Brain microvascular endothelial cell (primary cell): ENCODE measurements around the gene SLC49A3.

ENCODE experiments used
- DNase-seq: peaks from one replicate; pipeline ENCODE4 v3.0.0-alpha.2; 2020
- H3K27ac ChIP-seq: fragments of 250-450 bp; sonication (Bioruptor Pico); 2 replicates; pipeline ENCODE4 v1.5.1; 2020; ENCODE audit warnings: mild to moderate bottlenecking, moderate library complexity
- H3K27me3 ChIP-seq: fragments of 250-450 bp; sonication (Bioruptor Pico); replicated peaks from 2 replicates; pipeline ENCODE4 v1.5.1; 2020; ENCODE audit warnings: mild to moderate bottlenecking
- H3K36me3 ChIP-seq: fragments of 250-450 bp; sonication (Bioruptor Pico); replicated peaks from 2 replicates; pipeline ENCODE4 v1.5.1; 2020; ENCODE audit warnings: mild to moderate bottlenecking
- H3K4me3 ChIP-seq: 2 replicates; pipeline ENCODE4 v1.5.1; 2011; ENCODE audit warnings: low read depth, mild to moderate bottlenecking, control low read depth, low read length, moderate library complexity
- in situ Hi-C: cut with HindIII; loops from 2 replicates; pipeline ENCODE4 v1.10.0; 2017; ENCODE audit warnings: low sequenced_read_pairs, low pct_ligation_motif_present
- TF ChIP-seq, protein P1 (sequence below): IDR thresholded peaks from 2 replicates; pipeline ENCODE4 v1.5.1; 2011; ENCODE audit warnings: low read depth, mild to moderate bottlenecking, moderate library complexity, low read length, control low read depth, inconsistent platforms; ENCODE audit errors: missing control alignments

Gene SLC49A3

DNA sequence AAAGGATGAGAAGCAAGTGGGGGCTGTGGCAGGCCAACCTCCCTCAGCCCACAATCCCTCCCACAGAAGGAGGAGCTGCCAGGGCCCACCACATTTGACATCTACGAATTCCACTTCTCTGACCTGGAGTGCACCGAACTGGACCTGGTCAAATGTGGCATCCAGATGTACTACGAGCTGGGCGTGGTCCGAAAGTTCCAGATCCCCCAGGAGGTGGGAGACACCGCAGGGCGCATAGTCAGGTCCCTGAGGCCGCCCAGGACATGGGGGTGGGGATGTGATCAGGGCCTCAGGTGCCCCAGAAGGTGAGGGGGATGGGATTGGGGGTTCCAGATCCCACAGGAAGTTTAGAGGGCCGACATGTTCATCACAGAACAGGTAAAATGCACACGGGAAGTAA lies 28.6 kb downstream of the SLC49A3 start:
- DNase-seq, result no peak

GRCh38 chr4:659851-660250 lies 29.1 kb downstream of the SLC49A3 start:
- Histone ChIP-seq H3K27me3 (peaks cover 4% of the 10 kb centered on the region), H3K27ac (no peak overlapping the region), H3K36me3 (no peaks in the 10 kb centered on the region), H3K4me3 (no peak overlapping the region)
- no peak for DNase-seq
- in situ Hi-C loops, result no loop called here
- TF ChIP-seq, protein P1, sequence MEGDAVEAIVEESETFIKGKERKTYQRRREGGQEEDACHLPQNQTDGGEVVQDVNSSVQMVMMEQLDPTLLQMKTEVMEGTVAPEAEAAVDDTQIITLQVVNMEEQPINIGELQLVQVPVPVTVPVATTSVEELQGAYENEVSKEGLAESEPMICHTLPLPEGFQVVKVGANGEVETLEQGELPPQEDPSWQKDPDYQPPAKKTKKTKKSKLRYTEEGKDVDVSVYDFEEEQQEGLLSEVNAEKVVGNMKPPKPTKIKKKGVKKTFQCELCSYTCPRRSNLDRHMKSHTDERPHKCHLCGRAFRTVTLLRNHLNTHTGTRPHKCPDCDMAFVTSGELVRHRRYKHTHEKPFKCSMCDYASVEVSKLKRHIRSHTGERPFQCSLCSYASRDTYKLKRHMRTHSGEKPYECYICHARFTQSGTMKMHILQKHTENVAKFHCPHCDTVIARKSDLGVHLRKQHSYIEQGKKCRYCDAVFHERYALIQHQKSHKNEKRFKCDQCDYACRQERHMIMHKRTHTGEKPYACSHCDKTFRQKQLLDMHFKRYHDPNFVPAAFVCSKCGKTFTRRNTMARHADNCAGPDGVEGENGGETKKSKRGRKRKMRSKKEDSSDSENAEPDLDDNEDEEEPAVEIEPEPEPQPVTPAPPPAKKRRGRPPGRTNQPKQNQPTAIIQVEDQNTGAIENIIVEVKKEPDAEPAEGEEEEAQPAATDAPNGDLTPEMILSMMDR, result no peak

More for the DNA sequence above, 28.6 kb downstream of the SLC49A3 start:
- H3K4me3 ChIP-seq, result no peak overlapping the region
- no peaks in the 10 kb centered on the region for H3K36me3 ChIP-seq
- in situ Hi-C loops, result no loop called here
- TF ChIP-seq, protein P1, result no peak
- no peak overlapping the region for H3K27ac ChIP-seq
- peaks cover 4% of the 10 kb centered on the region for H3K27me3 ChIP-seq

GRCh38 chr4:658681-659667 lies 30.0 kb downstream of the SLC49A3 start:
- H3K4me3 ChIP-seq, result no peak overlapping the region
- DNase-seq, result no peak
- no peak overlapping the region for H3K27ac ChIP-seq
- H3K27me3 ChIP-seq, result peaks cover 4% of the 10 kb centered on the region
- H3K36me3 ChIP-seq, result no peaks in the 10 kb centered on the region
- TF ChIP-seq, protein P1, result no peak
- in situ Hi-C loops, result no loop called here

- in situ Hi-C loops, result no loop called here
- TF ChIP-seq, protein P1, result no peak
- Histone ChIP-seq H3K36me3 (no peaks in the 10 kb centered on the region), H3K27me3 (no peaks in the 10 kb centered on the region), H3K27ac (no peak overlapping the region), H3K4me3 (no peak overlapping the region)
- DNase-seq, result no peak
Observed at GRCh38 chr4:657834-658667, 30.9 kb downstream of the SLC49A3 start.

- no peak overlapping the region for H3K27ac ChIP-seq
- no peak overlapping the region for H3K4me3 ChIP-seq
- no peaks in the 10 kb centered on the region for H3K36me3 ChIP-seq
- no peak for DNase-seq
- TF ChIP-seq, protein P1, result no peak
- H3K27me3 ChIP-seq, result no peaks in the 10 kb centered on the region
- in situ Hi-C loops, result no loop called here
Observed at GRCh38 chr4:657338-657833, 31.6 kb downstream of the SLC49A3 start.
